BE2C (cell line): ENCODE measurements around the gene MSANTD4. TPM values are rescaled to one million over a fixed set of nuclear protein-coding genes. Genes with fewer than 3 reads are reported as not detected.

Experiments
- DNase-seq: peaks from one replicate; pipeline ENCODE4 v3.0.0-alpha.2; 2020
- H3K27me3 ChIP-seq: fragments of 250-450 bp; sonication (Bioruptor Pico); 2 replicates; pipeline ENCODE4 v1.5.1; 2020; ENCODE audit warnings: mild to moderate bottlenecking
- H3K36me3 ChIP-seq: fragments of 250-450 bp; sonication (Bioruptor Pico); 2 replicates; pipeline ENCODE4 v1.5.1; 2020; ENCODE audit warnings: mild to moderate bottlenecking
- H3K4me1 ChIP-seq: fragments of 250-450 bp; sonication (Bioruptor Pico); 2 replicates; pipeline ENCODE4 v1.5.1; 2020
- H3K4me3 ChIP-seq: 2 replicates; pipeline ENCODE4 v1.5.1; 2011; ENCODE audit warnings: low read depth, low read length
- H3K9me3 ChIP-seq: fragments of 250-450 bp; sonication (Bioruptor Pico); 2 replicates; pipeline ENCODE4 v1.5.1; 2020
- polyA plus RNA-seq: library from polyadenylated mRNA; unstranded; fragments of >200 nt; gene quantifications from one replicate; pipeline ENCODE4 v1.2.1, GENCODE V29; 2012; ENCODE audit warnings: low read depth, missing spikeins; ENCODE audit not compliant: insufficient read length, insufficient read depth
- TF ChIP-seq, protein P1 (sequence below): IDR thresholded peaks from 2 replicates; pipeline ENCODE4 v1.5.1; 2012; ENCODE audit warnings: mild to moderate bottlenecking, low read depth, low read length

The MSANTD4 gene
- polyA plus RNA-seq = 33.1 TPM

- Histone ChIP-seq H3K36me3 (no peaks in the 10 kb centered on the region), H3K27me3 (no peaks in the 10 kb centered on the region), H3K9me3 (no peaks in the 10 kb centered on the region), H3K4me1 (peaks cover 3% of the 10 kb centered on the region; the same call in 1 of the 2 replicates), H3K4me3 (peak within 1 kb of the TSS; percentile 83)
- TF ChIP-seq, protein P1, sequence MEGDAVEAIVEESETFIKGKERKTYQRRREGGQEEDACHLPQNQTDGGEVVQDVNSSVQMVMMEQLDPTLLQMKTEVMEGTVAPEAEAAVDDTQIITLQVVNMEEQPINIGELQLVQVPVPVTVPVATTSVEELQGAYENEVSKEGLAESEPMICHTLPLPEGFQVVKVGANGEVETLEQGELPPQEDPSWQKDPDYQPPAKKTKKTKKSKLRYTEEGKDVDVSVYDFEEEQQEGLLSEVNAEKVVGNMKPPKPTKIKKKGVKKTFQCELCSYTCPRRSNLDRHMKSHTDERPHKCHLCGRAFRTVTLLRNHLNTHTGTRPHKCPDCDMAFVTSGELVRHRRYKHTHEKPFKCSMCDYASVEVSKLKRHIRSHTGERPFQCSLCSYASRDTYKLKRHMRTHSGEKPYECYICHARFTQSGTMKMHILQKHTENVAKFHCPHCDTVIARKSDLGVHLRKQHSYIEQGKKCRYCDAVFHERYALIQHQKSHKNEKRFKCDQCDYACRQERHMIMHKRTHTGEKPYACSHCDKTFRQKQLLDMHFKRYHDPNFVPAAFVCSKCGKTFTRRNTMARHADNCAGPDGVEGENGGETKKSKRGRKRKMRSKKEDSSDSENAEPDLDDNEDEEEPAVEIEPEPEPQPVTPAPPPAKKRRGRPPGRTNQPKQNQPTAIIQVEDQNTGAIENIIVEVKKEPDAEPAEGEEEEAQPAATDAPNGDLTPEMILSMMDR = no peak
- peak; percentile 99 for DNase-seq
Observed at GRCh38 chr11:106021967-106022794, at the start of gene MSANTD4. TSS of gene MSANTD4 (minus strand) at chr11:106022240. CDS start at chr11:106010917, 11,323 bp downstream.

GRCh38 chr11:106070606-106071005 lies 48.6 kb upstream of the MSANTD4 start:
- Histone ChIP-seq H3K4me1 (no peaks in the 10 kb centered on the region), H3K27me3 (no peaks in the 10 kb centered on the region), H3K36me3 (no peaks in the 10 kb centered on the region; the same call in 1 of the 2 replicates), H3K4me3 (no peak overlapping the region), H3K9me3 (no peaks in the 10 kb centered on the region)
- TF ChIP-seq, protein P1 = no peak
- DNase-seq = no peak

DNA sequence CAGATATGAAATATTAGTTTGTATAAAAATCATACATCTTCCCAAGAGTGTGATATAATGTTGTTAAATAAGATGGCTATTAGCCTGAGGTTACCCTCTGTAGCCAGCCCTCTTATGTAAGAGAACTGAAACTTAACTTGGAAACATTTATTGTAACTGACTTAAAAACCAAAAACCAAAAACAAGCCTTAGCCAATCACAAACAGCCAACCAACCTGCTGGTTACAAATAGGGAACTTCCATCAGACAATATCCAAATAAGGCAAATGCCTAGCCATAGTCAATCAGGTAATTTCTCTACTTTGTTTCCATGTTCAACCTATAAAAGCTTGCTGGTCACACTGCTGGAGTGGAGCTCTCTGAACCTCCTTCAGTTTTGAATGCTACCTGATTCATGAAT lies 41.0 kb upstream of the MSANTD4 start:
- Histone ChIP-seq H3K27me3 (no peaks in the 10 kb centered on the region), H3K36me3 (no peaks in the 10 kb centered on the region), H3K4me3 (no peak overlapping the region), H3K9me3 (no peaks in the 10 kb centered on the region), H3K4me1 (peaks cover 7% of the 10 kb centered on the region)
- TF ChIP-seq, protein P1 = no peak
- DNase-seq = no peak

DNA sequence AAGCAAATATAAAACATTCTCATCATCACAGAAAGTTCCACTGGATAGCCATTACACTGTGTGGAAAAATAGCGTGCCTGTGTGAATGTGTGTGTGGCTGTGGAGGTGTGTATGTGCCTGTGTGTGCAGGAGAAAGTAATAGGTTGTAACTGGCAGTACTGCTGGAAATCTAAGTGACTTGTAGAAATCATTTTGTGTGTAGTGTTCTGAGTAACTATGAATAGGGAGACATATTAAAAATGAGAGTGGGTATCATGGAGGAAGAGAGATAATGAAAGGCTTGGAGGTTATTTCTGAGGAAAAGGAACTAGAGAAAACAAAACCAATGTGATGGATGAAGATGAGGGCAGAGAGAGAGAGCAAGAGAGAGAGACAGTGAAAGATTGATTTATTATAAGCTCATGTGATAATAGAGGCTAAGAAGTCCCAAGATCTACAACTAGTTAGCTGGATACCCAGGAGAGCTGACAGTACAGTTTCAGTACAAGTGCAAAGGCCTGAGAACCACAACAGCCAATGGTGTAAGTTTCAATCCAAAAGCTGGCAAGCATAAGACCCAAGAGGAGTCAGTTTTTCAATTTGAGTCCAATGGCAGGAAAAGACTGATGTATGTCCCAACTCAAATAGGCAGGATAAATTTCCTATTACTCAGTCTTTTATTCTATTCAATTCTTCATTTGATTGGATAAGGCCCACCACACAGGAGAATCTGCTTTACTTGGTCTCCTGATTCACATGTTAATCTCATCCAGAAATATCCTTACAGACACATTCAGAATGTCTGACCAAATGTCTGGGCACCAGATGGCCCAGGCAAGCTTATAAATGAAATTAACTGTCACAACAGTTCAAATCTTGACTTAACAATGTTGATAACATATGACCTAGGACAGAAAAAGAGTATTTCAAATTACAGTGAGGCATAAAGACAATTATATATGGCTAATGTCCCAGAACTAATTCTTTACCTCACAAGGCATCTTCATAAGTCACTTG lies 40.2 kb upstream of the MSANTD4 start:
- TF ChIP-seq, protein P1 = no peak
- no peaks in the 10 kb centered on the region for H3K27me3 ChIP-seq
- H3K36me3 ChIP-seq = no peaks in the 10 kb centered on the region
- H3K9me3 ChIP-seq = no peaks in the 10 kb centered on the region
- H3K4me1 ChIP-seq = peaks cover 7% of the 10 kb centered on the region
- H3K4me3 ChIP-seq = no peak overlapping the region
- DNase-seq = peak; percentile 56

GRCh38 chr11:106061249-106061784 lies 39.3 kb upstream of the MSANTD4 start:
- Histone ChIP-seq H3K4me3 (no peak overlapping the region), H3K36me3 (no peaks in the 10 kb centered on the region), H3K4me1 (peaks cover 7% of the 10 kb centered on the region), H3K9me3 (no peaks in the 10 kb centered on the region), H3K27me3 (no peaks in the 10 kb centered on the region)
- no peak for DNase-seq
- TF ChIP-seq, protein P1 = no peak
